Right renal pelvis (tissue), 4 donors: ENCODE results near the gene DCAF10. TPM values are rescaled to one million over a fixed set of nuclear protein-coding genes. Genes with fewer than 3 reads are reported as not detected.
A peak's percentile ranks its signal among the peaks of the same experiment; 100 is the strongest.
"Not testable (repeated sequence)": the region's sequence is repeated elsewhere in the genome, so short reads cannot be mapped to it uniquely, and the experiment has no call there.

ENCODE experiments used
- DNase-seq, 4 donors: peaks; one replicate each; pipeline ENCODE4 v3.0.0-alpha.2; 2013; ENCODE audit warnings: low read depth in 4 of 4, low spot score in 3 of 4, missing footprints in 1 of 4
- polyA plus RNA-seq, 4 donors: library from polyadenylated mRNA; unstranded; fragments of 120-200 nt; gene quantifications; one replicate each; pipeline ENCODE4 v1.2.1, GENCODE V29; 2013; ENCODE audit not compliant: insufficient read length in 4 of 4

DCAF10 gene
- polyA plus RNA-seq, 4 donors, result 27.4 to 36.1 (median 35.3) TPM

DNA sequence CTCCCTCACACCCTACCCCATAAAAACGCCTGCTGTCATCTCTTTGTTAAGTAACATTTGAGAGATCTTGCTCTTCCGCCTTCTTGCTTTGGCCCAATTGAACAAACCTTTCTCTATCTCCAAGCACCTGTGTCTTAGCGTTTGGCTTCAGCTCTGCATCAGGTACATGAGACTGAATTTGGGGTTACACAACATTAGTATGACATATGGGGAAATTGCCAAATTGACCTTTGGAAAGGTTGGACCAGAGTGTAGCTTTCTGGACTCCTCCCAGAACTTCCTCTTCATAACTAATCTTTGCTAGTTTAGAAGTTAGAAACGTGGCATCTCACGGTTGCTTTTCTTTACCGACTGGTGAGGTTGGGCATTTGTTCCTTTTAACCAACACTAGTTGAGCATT lies 12.3 kb upstream of the DCAF10 start:
- DNase-seq, result no peak

DNA sequence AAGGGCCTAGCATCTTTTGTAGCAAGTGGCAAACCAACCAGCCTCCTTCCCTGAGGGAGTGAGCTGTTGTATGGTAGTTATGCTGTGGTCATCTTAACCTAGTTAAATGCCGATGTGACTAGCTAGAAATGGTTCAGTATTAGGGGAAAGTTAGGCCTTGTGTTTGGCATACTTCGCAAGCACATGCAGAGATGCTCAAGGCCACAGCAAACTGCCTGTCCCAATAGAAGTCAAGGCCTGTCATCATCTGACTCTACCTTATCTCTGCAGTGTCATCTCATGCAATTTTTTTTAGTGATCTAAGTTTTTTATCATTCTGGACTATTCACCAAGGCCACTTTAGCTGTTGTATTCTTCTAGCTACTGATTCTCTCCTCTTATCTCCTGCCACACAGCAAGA lies 10.5 kb upstream of the DCAF10 start:
- no peak for DNase-seq

DNA sequence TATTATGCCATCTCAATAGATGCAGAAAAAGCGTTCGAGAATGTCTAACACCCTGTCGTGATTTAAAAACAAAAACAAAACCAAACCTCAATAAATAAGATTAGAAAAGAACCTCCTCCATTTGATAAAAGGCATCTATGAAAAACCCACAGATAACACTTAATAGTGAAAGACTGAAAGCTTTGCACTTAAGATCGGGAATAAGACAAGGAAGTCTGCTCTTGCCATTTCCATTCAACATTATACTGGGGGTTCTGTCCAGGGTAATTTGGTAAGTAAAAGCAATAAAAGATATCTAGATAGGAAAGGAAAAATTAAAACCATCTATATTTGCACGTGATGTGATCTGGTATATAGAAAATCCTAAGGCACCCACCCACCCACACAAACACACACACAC lies 8.5 kb upstream of the DCAF10 start:
- no peak for DNase-seq

DNA sequence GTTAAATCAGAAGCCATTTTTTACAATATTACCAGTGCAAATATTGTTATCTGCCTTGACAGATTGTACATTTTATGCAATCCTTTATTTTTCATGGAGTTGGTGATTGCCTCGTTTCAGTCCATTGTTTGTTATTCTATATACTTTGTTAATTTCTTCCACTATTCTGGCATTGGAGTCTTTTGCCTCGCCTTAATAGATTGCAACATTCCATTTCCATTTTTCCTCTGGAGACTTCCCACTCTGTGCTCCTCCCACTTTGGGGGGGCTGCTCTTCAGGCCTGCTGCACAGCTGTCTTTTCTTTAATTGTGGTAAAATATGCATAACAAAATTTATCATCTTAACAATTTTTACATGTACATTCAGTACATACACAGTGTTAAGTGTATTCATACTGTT lies 4.4 kb upstream of the DCAF10 start:
- no peak for DNase-seq

DNA sequence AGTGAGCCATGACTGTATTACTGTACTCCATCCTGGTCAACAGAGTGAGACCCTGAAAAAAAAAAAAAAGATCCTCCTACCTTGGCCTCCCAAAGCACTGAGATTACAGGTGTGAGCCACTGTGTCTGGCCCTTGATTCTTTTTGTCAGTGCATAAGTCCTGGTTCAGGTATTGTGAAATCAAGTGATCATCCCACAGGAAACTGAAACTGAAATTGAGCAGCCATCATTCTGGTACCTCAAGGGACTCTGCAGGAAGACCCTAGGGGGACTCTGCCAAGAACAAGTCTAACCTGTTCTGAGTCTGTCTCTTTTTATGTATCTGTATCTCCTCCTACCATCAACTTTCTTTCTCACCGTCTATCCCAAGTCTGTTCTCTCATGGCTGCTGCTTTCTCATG lies 1.9 kb upstream of the DCAF10 start:
- DNase-seq, result no peak

DNA sequence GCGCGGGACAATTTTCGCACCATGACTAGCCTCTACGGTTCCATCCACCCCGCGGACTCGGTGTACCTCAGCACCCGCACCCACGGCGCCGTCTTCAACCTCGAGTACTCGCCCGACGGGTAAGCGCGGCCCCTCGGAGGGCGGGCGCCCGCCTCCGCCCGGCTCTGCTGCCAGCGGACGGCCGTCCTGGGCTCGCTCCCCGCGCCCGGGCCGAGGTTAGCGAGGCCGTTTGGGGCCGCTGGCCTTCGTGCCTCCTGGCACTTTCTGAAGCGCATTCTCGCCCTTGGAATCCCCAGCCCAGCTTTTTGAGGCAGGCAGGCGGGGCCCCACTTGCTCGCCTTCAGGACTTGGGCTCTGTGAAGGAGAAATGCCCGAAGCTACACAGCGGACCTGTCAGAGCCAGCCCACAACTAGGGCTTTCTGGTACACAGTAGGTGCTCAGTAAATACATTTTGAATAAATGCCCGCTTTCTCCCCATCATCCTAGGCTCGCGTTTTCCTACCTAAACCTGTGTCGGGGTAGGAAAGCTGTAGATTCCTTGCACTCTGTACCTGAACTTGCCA lies 772 bp downstream of the DCAF10 start:
- DNase-seq, result peak in 1 of 4 donors; percentile 12

DNA sequence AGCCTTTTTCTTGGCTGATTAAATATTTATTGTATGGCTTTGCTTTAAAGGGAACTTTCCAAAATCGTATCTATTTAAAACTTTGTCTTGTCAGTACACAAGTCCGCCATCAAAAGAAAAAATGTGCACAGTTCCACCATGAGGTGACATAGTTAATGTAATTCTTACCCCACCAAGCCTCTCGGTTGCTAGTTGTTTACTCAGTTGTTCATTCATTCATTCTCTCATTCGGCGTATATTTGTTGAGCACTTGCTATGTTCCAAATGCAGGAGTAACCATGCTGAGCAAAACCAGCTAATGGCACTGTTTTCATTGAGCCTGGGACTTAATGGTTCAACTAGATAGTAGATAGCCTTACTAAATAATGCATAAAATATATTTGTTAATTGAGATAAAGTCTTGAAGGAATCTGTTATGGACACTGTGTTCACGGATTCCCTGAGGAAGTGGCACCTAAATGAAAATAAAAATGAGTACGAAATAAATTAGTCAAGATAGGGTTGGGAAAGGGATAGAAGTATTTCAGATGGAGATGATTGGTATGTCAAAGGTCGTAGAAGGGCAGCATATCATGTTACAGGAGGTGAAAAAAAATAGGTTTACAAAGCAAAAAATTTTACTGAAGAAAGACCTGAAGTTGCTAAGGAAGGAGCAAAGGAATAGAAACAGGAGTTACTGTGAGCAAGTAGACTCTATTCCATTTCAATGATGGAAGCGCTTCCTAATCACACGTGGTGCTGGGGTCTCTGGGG lies 1.5 kb downstream of the DCAF10 start:
- no peak for DNase-seq

DNA sequence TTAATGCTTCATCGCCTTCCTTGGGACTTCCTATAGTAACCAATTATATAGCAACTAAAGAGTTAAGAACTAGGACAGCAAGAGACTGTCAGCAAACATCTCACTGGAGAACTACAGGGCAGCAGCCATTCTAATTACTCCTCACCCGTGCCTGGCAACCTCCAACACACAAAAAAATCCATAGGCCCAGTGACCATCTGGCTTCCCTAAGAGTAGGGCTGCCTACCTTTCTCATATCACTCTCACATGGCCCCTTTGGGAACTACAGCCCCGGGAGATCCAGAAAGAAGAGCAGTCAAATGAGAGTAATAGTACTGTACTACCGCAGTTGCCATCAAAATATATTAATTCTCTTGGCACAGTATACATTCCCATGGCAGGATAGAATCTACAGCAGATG lies 5.7 kb downstream of the DCAF10 start:
- DNase-seq, result no peak

DNA sequence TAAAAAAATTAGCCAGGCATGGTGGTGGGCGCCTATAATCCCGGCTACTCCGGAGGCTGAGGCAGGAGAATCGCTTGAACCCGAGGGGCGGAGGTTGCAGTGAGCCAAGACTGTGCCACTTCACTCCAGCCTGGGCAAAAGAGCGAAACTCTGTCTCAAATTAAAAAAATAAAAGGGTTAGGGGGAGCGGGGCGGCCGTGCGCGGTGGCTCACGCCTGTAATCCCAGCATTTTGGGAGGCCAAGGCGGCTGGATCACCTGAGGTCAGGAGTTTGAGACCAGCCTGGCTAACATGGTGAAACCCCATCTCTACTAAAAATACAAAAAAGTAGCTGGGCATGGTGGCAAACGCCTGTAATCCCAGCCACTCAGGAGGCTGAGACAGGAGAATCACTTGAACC lies 9.1 kb downstream of the DCAF10 start:
- DNase-seq, result not testable (repeated sequence)

DNA sequence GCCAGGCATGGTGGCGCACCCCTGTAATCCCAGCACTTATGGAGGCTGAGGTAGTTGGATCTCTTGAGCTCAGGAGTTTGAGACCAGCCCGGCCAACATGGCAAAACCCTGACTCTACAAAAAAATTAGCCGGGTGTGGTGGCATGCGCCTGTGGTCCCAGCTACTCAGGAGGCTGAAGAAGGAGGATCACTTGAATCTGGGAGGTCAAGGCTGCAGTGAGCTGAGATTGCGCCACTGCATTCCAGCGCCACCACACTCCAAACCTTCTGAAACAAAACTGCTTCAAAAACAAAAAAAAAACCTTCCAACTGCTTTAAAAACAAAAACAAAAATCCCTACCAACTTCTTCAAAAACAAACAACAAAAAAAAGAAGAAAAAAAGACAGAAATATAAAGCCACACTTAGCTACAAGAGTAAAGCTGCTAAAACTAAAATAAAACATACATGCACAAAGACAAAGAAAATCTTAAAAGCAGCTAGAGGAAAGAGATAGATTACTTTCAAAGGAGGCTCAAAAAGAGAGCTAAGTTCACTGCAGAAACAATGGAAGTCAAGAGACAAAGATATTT lies 11.4 kb downstream of the DCAF10 start:
- DNase-seq, result no peak

DNA sequence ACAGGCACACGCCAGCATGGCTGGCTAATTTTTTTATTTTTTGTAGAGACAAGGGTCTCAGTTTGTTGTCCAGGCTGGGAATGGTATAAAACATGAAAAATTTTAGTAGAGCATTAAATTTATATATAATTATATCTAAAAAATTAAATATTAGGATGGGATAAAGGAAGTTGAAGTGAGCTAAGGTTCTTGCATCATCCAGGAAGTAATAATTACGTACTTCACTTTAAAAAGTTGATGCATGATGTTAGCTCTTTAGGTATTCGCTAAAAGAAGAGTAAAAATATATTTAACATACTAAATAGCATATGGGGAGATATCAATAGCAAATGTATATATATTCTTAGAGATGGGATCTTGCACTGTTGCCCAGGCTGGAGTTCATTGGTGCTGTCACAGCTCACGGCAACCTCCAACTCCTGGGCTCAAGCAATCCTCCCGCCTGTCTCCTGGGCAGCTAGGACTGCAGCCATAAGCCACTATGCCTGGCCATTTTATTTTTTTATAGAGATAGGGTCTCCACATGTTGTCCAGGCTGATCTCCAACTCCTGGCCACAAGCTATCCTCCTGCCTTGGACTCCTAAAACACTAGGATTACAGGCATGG lies 12.3 kb downstream of the DCAF10 start:
- DNase-seq, result no peak

DNA sequence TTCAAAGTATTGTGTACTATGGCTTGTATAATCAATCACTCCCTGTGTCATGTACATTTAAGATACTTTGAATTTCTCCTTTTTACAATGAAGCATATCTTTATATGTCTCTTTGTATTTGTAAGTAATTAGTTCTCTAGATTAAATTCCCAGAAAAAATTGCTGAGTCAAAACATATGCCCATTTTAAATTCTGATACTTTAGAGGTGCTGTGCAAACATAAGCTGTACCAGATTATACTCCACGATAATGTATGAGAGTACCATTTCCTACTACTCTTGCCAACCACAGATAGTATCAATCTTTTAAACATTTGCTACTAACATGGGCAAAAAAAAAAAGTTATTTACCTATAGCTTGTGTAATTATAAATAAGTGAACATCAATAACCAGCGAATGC lies 18.3 kb downstream of the DCAF10 start:
- no peak for DNase-seq

DNA sequence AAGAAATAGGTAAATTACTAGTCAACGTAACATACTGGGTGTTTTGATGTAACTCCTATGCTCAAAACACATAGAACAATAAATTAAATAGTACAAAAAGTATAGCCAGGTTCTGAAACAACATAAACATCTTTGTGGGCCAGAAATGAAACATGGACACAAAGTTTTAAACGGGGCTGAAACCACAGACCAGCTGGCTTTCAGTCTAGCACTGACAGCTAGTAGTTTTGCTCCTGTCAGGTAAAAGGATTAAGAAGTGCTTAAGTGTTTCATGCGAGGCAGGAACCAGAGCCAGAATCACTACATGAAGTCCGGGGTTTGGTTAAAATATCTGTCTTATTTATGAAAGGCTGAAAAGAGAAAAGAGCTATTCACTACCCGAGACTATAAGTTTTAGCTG lies 19.5 kb downstream of the DCAF10 start:
- DNase-seq, result no peak

DNA sequence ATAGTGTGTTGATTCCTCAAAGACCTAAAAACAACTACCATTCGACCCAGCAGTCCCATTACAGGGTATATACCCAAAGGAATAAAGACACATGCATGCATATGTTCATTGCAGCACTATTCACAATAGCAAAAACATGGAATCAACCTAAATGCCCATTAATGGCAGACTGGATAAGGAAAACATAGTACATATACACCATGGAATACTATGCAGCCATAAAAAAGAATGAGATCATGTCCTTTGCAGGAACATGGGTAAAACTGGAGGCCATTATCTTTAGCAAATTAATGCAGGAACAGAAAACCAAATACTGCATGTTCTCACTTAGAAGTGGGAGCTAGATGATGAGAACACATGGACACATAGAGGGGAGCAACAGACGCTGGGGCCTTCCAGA lies 24.6 kb downstream of the DCAF10 start:
- DNase-seq, result not testable (repeated sequence)

DNA sequence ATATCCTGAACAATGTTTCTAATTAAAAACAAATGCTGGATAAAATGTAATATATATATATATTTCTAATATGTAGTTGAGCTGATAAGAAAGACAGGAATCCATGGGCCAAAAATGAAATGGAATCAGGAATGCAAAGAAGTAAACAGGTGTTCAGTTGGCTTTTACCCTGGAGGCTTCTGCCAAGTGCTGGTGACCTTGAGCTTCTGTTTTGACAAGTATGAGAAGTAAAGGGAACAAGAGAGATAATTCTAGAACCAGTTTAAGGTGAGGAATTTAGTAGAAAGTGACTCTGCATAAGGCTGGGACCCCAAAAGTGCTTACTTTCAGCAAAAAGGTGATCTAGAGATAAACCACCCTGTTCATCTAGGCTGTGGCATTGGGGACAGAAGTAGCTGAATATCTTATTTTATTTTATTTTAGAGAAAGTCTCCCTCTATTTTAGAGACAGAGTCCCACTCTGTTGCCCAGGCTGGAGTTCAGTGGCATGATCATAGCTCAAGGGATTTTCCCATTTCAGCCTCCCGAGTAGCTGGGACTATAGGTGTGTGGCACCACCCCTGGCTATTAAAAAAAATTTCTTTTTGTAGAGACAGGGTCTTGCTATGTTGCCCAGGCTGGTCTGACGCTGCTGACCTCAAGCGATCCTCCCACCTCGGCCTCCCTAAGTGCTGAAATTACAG lies 27.0 kb downstream of the DCAF10 start:
- DNase-seq, result no peak

DNA sequence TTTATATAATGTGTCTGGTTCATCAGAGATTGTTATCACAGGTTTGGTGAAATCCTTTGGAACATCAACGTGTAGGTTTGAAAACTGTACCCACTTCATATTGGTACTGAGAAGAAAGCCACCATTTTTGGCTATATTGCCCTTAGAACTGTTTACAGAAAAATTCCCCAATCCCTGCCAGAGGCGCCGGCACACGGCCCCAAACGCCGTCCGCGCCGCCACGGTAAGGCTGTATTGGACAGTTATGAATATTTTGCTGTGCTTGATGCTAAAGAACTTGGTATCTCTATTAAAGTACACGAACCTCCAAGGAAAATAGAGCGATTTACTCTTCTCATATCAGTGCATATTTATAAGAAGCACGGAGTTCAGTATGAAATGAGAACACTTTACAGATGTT lies 35.2 kb downstream of the DCAF10 start:
- no peak for DNase-seq

DNA sequence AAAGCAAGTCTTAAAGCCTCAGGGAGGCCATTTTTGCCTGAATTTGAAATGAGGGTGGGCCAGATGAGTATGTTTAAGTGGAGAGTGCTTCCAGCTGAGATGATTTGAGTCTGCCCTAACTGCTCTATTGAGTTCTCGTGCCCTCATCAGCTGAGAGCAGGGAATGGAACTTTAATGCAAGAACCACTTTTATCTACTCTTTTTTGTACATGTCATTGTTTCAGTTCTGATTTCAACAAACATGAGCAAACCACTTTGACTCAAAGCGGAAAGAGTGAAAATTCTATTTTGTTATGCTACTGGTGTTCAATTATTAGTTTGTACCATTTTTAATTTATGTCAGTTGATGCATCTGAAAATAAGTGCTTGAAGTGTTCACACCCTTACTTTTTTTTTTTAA lies 35.8 kb downstream of the DCAF10 start:
- no peak for DNase-seq

DNA sequence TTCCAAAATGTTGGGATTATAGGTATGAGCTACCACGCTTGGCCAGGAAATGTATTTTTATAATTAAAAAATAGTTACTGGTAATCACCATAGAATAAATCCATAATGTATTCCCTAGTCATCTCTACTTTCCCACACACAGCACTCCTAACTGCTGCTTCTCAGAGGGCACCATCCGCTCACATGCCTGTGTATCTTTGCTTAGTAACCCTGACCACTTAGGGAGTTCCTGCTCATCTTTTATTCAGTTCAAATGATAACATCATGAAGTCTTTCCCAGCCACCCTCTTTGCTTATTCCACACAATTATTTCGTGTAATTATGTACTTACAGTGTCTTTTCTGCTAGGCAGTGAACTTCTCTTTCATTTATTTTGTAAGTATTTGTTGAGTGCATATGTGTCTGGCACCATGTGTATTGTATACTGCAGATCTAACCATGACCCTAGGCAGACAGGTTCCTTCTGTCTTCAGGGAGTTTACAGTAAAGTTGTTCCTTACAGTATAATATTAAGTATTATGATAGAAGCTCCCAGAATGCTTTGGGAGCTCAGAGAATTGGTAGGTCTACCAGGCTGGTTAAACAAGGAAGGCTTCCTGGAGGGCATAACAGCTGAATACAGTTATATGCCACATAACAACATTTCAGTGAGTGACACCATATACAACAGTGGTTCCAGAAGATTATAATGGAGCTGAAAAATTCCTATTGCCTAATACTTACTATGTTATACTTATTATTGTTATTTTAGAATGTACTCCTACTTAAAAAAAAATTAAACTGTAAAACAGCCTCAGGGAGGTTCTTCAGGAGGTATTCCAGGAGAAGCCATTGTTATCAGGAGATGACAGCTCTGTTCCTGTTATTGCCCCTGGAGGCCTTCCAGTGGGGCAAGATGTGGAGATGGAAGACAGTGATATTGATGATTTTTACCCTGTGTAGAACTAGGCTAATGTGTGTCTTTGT lies 39.2 kb downstream of the DCAF10 start:
- DNase-seq, result no peak

DNA sequence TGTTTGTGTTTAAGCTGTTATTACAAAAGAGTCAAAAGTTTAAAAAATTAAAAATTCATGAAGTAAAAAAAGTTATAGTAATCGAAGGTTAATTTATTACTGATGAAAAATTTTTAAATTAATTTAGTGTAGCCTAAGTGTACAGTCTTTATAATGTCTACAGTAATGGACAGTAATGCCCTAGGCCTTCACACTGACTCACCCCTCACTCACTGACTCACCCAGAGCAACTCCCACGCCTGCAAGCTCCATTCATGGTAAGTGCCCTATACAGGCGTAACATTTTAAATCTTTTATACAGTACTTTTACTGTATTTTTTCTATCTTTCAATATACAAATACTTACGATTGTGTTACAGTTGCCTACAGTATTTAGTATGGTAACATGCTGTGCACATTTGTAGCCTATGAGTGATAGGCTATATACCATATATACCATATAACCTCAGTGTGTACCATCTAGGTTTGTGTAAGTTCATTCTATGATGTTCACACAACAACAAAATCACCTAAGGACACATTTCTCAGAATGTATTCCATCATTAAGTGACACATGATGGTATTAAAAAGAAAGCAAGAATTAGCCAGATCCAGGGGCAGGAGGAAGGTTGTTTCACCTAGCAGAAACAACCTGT lies 40.1 kb downstream of the DCAF10 start:
- no peak for DNase-seq

DNA sequence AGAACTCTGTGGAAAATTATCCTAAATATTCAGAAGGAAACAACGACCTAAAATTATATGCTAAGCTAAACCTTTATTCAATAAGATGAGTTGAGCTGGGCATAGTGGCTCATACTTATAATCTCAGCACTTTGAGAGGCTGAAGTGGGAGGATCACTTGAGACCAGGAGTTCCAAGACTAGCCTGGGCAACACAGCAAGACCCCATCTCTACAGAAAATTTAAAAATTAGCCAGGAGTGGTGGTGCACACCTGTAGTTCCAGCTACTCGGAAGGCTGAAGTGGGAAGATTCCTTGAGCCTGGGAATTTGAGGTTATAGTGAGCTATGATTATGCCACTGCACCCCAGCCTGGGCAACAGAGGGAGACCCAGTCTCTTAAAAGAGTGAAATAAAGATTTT lies 51.6 kb downstream of the DCAF10 start:
- no peak for DNase-seq
